ENCODE results near the gene ATP2A2.
"Not testable (repeated sequence)": the region's sequence is repeated elsewhere in the genome, so short reads cannot be mapped to it uniquely, and the experiment has no call there.

Gene ATP2A2

DNA sequence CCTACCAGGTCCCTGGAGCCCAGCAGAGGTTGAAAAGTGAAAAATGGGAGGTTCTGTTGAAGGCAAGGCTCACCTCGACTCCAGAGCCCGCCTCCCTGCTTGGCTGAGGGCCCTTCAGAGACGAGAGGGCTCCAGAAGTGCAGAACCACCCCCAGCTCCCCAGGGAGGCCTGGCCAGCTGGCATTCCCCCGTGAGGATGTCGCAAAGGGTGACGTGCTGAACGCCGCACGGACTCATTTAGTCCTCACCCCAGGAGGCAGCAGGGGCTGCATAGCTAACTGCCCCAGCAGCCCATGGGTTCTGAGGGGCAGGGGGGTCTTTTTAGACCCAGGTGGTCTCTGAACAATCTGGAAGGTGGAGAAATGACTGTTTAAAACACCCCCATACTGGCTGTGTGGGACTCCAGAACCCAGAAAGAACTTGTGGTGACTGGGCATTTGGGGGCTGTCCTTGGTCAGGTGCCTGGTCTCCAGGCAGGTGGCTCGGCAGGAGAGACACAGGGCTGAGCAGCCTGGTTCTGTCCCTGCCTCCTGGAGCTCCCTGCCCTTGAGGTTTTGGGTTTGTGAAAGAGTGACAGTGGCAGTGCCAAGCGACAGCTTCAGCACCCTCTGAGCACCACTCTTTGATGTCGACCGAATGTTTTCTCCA lies 90.5 kb downstream of the ATP2A2 start:
- TF ChIP-seq, protein P1, sequence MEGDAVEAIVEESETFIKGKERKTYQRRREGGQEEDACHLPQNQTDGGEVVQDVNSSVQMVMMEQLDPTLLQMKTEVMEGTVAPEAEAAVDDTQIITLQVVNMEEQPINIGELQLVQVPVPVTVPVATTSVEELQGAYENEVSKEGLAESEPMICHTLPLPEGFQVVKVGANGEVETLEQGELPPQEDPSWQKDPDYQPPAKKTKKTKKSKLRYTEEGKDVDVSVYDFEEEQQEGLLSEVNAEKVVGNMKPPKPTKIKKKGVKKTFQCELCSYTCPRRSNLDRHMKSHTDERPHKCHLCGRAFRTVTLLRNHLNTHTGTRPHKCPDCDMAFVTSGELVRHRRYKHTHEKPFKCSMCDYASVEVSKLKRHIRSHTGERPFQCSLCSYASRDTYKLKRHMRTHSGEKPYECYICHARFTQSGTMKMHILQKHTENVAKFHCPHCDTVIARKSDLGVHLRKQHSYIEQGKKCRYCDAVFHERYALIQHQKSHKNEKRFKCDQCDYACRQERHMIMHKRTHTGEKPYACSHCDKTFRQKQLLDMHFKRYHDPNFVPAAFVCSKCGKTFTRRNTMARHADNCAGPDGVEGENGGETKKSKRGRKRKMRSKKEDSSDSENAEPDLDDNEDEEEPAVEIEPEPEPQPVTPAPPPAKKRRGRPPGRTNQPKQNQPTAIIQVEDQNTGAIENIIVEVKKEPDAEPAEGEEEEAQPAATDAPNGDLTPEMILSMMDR (IDR thresholded peaks at IDR 0.05; ENCODE audit: low read depth, low read length): no peak
- H3K4me3 ChIP-seq (ENCODE audit: low read depth, low read length): no peak overlapping the region

DNA sequence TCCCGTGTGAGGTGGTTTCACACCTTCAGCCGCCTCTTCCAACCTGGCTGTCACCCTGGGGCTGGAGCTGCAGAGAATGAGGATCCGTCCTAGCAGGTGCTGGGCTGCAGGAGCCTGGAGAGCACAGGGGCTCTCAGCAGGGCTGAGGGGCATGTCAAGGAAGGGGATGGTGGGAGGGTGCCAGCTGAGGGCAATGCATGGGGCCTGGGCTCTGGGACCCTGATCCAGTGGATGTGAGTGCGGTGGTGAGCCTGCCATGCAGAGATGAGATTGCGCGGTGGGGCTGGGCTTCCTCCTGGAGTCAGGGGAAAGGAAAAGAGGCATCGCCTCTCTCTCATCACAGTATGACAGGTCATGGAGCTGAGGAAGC lies 91.0 kb downstream of the ATP2A2 start:
- H3K4me3 ChIP-seq (ENCODE audit: low read depth, low read length): no peak overlapping the region
- TF ChIP-seq, protein P1 (IDR thresholded peaks at IDR 0.05; ENCODE audit: low read depth, low read length): no peak

DNA sequence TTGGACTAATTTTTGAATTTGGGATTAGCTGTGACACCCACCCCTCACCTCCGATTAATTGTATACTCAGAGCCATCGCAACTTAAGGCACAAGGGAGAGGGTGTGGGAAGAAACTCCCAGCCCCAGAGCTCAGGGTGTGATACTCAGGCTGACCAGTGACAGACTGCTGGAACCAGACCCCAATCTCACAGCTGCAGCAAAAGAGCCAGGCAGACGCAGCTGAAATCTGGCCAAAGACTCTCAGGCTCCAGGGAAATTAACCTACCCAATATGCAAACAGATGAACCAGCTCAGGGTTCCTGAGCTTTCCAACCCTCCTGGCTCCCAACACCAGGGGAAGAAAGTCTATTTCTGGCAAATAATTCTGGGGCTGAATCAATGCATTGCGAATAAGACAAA lies 92.0 kb downstream of the ATP2A2 start:
- H3K4me3 ChIP-seq (ENCODE audit: low read depth, low read length): no peak overlapping the region
- TF ChIP-seq, protein P1 (IDR thresholded peaks at IDR 0.05; ENCODE audit: low read depth, low read length): no peak

GRCh38 chr12:110373425-110373824 lies 92.4 kb downstream of the ATP2A2 start:
- no peak overlapping the region for H3K4me3 ChIP-seq (ENCODE audit: low read depth, low read length)
- TF ChIP-seq, protein P1 (IDR thresholded peaks at IDR 0.05; ENCODE audit: low read depth, low read length): no peak

DNA sequence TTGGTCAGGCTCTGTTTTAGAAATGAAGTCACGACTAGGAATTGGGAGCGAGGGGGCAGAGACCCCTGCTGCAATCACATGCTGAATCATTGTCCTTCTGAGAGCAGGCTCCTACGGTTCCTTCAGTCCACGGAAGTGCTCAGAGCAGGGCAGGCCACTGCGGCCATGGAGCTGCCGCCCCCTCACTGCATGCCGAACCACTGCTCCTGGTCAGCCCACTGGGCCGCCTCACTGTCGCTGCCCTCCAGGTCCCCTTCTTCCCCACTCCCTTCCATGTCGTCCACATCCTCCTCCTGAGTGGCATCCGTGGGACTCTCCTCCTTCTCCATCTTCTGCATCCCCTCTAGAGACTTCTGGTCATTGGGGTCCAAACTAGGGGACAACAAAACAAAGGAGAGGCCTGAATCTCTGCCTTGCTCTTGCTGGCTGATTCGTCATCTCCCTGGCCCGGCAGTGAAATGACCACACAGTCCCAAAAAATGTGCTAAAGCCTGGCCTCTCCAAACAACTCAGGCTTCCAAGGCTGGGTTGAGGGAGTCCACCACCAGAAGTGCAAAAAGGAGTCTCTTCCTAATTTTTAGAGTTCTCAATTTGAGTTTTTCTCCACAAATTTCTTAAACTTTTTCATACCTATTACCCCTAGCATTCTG lies 93.0 kb downstream of the ATP2A2 start:
- no peak overlapping the region for H3K4me3 ChIP-seq (ENCODE audit: low read depth, low read length)
- TF ChIP-seq, protein P1 (IDR thresholded peaks at IDR 0.05; ENCODE audit: low read depth, low read length): no peak

DNA sequence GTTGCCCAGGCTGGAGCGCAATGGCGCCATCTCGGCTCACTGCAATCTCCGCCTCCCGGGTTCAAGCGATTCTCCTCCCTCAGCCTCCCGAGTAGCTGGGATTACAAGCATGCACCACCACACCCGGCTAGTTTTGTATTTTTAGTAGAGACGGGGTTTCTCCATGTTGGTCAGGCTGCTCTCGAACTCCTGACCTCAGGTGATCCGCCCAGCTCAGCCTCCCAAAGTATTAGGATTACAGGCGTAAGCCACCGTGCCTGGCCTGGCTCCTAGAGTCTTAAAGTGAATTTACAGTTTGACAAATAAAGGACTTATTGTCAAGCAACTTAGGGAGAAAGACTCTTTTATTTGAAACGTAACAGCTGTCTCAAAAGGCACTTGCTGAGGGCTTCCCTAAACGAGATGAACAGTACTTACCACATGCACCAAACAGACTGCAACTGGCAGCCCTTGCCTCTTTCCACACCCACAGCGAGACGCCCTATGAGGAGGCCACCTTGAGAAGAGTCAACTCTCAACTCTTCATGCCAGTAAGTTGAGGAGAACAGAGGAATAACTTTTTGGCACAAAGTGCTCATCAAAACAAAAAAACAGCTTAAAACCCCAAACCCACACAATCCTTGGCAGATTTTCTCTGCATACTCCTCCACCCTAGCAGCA lies 97.2 kb downstream of the ATP2A2 start:
- not testable (repeated sequence) for H3K4me3 ChIP-seq (ENCODE audit: low read depth, low read length)

GRCh38 chr12:110379197-110379596 lies 98.2 kb downstream of the ATP2A2 start:
- TF ChIP-seq, protein P1 (IDR thresholded peaks at IDR 0.05; ENCODE audit: low read depth, low read length): no peak
- H3K4me3 ChIP-seq (ENCODE audit: low read depth, low read length): no peak overlapping the region
